MCF 10A (cell line): Measurements from ENCODE around the gene PDE1C. TPM values are rescaled to one million over a fixed set of nuclear protein-coding genes. Genes with fewer than 3 reads are reported as not detected.

ENCODE experiments used
- BruUV-seq: library from RNA; stranded (reverse); fragments of 400-500 nt; replicated peaks from 2 replicates; lab custom pipeline; 2021; lab: Mats Ljungman, UMichigan
- CTCF ChIA-PET: fragments of 300-600 bp; sonication (Branson Sonifier 250); formaldehyde crosslinking; extraction: SDS; loops from one replicate; lab custom pipeline; 2021; ENCODE audit warnings: antibody characterized with exemption, inconsistent platforms; lab: Yijun Ruan, JAX
- POLR2A ChIA-PET: fragments of 300-600, 350-650 bp; sonication (Branson Sonifier 250); formaldehyde crosslinking; extraction: SDS; loops from one replicate; lab custom pipeline; 2020; ENCODE audit warnings: antibody characterized with exemption, inconsistent platforms; lab: Yijun Ruan, JAX
- DNase-seq: peaks from one replicate; pipeline ENCODE4 v3.0.0-alpha.2; 2018; ENCODE audit not compliant: unreplicated experiment
- H3K27ac Mint-ChIP-seq: one replicate; pipeline ENCODE4 v1.8.0; 2022; ENCODE audit warnings: mild to moderate bottlenecking, low read depth, mixed read lengths; ENCODE audit not compliant: unreplicated experiment
- H3K27me3 Mint-ChIP-seq: one replicate; pipeline ENCODE4 v1.8.0; 2022; ENCODE audit warnings: mixed read lengths; ENCODE audit not compliant: insufficient read depth, unreplicated experiment
- H3K36me3 Mint-ChIP-seq: one replicate; pipeline ENCODE4 v1.8.0; 2022; ENCODE audit warnings: mild to moderate bottlenecking, moderate library complexity, mixed read lengths; ENCODE audit not compliant: insufficient read depth, unreplicated experiment
- H3K4me1 Mint-ChIP-seq: one replicate; pipeline ENCODE4 v1.8.0; 2022; ENCODE audit warnings: mixed read lengths; ENCODE audit not compliant: insufficient read depth, unreplicated experiment
- H3K4me3 Mint-ChIP-seq: one replicate; pipeline ENCODE4 v1.8.0; 2022; ENCODE audit warnings: mild to moderate bottlenecking, moderate library complexity, mixed read lengths; ENCODE audit not compliant: unreplicated experiment
- H3K9me3 Mint-ChIP-seq: one replicate; pipeline ENCODE4 v1.8.0; 2022; ENCODE audit warnings: mixed read lengths; ENCODE audit not compliant: unreplicated experiment
- CTCF ChIP-seq: fragments of 200-600 bp; IDR thresholded peaks from one replicate; pipeline ENCODE4 v1.8.0; 2022; ENCODE audit warnings: antibody characterized with exemption, mild to moderate bottlenecking; ENCODE audit not compliant: unreplicated experiment
- intact Hi-C: fragments of 100-400 bp; cut with micrococcal nuclease; formaldehyde crosslinking; loops from 2 replicates; pipeline ENCODE4 v1.14.1; 2022
- total RNA-seq: library from RNA; stranded (reverse); gene quantifications from 2 replicates; pipeline ENCODE4 v1.2.3, GENCODE V29; 2022

Gene PDE1C
- total RNA-seq, 1 experiment from 2014 or later: 0.14 TPM

GRCh38 chr7:32075612-32076011 lies 5.4 kb upstream of the PDE1C start:
- CTCF ChIA-PET: interaction anchor here (0.7 to 0.8 kb wide), 2 partner anchors 13 to 19 kb away, joined by 3 read pairs; no protein-coding TSS in a partner anchor
- Mint-ChIP-seq H3K4me3 (no peak overlapping the region), H3K9me3 (no peaks in the 10 kb centered on the region), H3K27ac (no peak overlapping the region), H3K27me3 (peaks cover 14% of the 10 kb centered on the region), H3K4me1 (no peaks in the 10 kb centered on the region), H3K36me3 (no peaks in the 10 kb centered on the region)
- DNase-seq: no peak
- intact Hi-C loops: no loop called here
- TF ChIP-seq CTCF: no peak
- POLR2A ChIA-PET: no interaction called here
- no TSS peak for BruUV-seq

GRCh38 chr7:32074787-32075585 lies 4.8 kb upstream of the PDE1C start:
- H3K4me3 Mint-ChIP-seq: no peak overlapping the region
- TF ChIP-seq CTCF: no peak
- H3K27me3 Mint-ChIP-seq: peaks cover 20% of the 10 kb centered on the region
- CTCF ChIA-PET: interaction anchor here (0.6 kb wide), 1 partner anchor 91 kb away, joined by 3 read pairs; no protein-coding TSS in a partner anchor
- POLR2A ChIA-PET: no interaction called here
- no TSS peak for BruUV-seq
- intact Hi-C loops: no loop called here
- no peaks in the 10 kb centered on the region for H3K36me3 Mint-ChIP-seq
- H3K27ac Mint-ChIP-seq: no peak overlapping the region
- no peaks in the 10 kb centered on the region for H3K4me1 Mint-ChIP-seq
- no peaks in the 10 kb centered on the region for H3K9me3 Mint-ChIP-seq
- DNase-seq: no peak

GRCh38 chr7:32073533-32073932 lies 3.3 kb upstream of the PDE1C start:
- no peak overlapping the region for H3K4me3 Mint-ChIP-seq
- peaks cover 27% of the 10 kb centered on the region for H3K27me3 Mint-ChIP-seq
- no peaks in the 10 kb centered on the region for H3K9me3 Mint-ChIP-seq
- ChIA-PET CTCF (interaction anchor here (0.6 to 0.7 kb wide), 2 partner anchors 12 to 131 kb away, joined by 3 to 4 read pairs; no protein-coding TSS in a partner anchor), POLR2A (no interaction called here)
- H3K4me1 Mint-ChIP-seq: no peaks in the 10 kb centered on the region
- BruUV-seq: no TSS peak
- intact Hi-C loops: no loop called here
- DNase-seq: no peak
- H3K27ac Mint-ChIP-seq: no peak overlapping the region
- no peak for TF ChIP-seq CTCF
- H3K36me3 Mint-ChIP-seq: no peaks in the 10 kb centered on the region

GRCh38 chr7:32072397-32072796 lies 2.2 kb upstream of the PDE1C start:
- intact Hi-C loops: no loop called here
- DNase-seq: no peak
- no peak overlapping the region for H3K27ac Mint-ChIP-seq
- POLR2A ChIA-PET: no interaction called here
- H3K36me3 Mint-ChIP-seq: no peaks in the 10 kb centered on the region
- no peaks in the 10 kb centered on the region for H3K4me1 Mint-ChIP-seq
- BruUV-seq: no TSS peak
- no peak overlapping the region for H3K4me3 Mint-ChIP-seq
- no peaks in the 10 kb centered on the region for H3K9me3 Mint-ChIP-seq
- TF ChIP-seq CTCF: no peak
- CTCF ChIA-PET: no interaction called here
- H3K27me3 Mint-ChIP-seq: peaks cover 27% of the 10 kb centered on the region
